CD4-positive, alpha-beta memory T cell (primary cell): Measurements from ENCODE around the gene MGRN1. TPM values are rescaled to one million over a fixed set of nuclear protein-coding genes. Genes with fewer than 3 reads are reported as not detected.

Experiments used
- CTCF ChIA-PET: fragments of 350-600 bp; sonication (Branson Sonifier 250); formaldehyde crosslinking; loops from one replicate; lab custom pipeline; 2021; ENCODE audit warnings: inconsistent platforms; ENCODE audit not compliant: partially characterized antibody; lab: Charles Lee
- POLR2A ChIA-PET: fragments of 350-600 bp; sonication (Branson Sonifier 250); formaldehyde crosslinking; loops from one replicate; lab custom pipeline; 2021; ENCODE audit not compliant: partially characterized antibody; lab: Charles Lee
- DNase-seq, 5 donors: peaks; one replicate each; pipeline versions ENCODE4 v3.0.0 to v3.0.0-alpha.2; 2020 to 2022; ENCODE audit warnings: mixed read lengths in 1 of 5
- H3K27ac ChIP-seq: one replicate; pipeline ENCODE4 v1.7.0; 2013; ENCODE audit warnings: low read depth, low read length
- H3K27me3 ChIP-seq: 2 replicates; pipeline ENCODE4 v1.7.0; 2013; ENCODE audit warnings: mild to moderate bottlenecking, low read length, moderate library complexity; ENCODE audit not compliant: insufficient read depth
- H3K36me3 ChIP-seq: 2 replicates; pipeline ENCODE4 v1.7.0; 2013; ENCODE audit warnings: mild to moderate bottlenecking, low read length, moderate library complexity; ENCODE audit not compliant: insufficient read depth
- H3K4me1 ChIP-seq: 2 replicates; pipeline ENCODE4 v1.7.0; 2013; ENCODE audit warnings: mild to moderate bottlenecking, low read length, moderate library complexity; ENCODE audit not compliant: insufficient read depth
- H3K4me3 ChIP-seq, 2 donors: one replicate each; pipeline ENCODE4 v1.7.0; 2013; ENCODE audit warnings: low read length in 2 of 2, mild to moderate bottlenecking in 1 of 2
- H3K9me3 ChIP-seq, 2 donors: one replicate each; pipeline ENCODE4 v1.7.0; 2013; ENCODE audit warnings: low read length in 2 of 2, control low read depth in 1 of 2; ENCODE audit not compliant: control insufficient read depth in 1 of 2
- H3K27ac Mint-ChIP-seq, 7 donors: one replicate each; pipeline ENCODE4 v1.8.0; 2020 to 2021; ENCODE audit warnings: mixed read lengths in 7 of 7, mild to moderate bottlenecking in 6 of 7, inconsistent platforms in 3 of 7, moderate library complexity in 3 of 7
- H3K27me3 Mint-ChIP-seq, 2 donors: one replicate each; pipeline ENCODE4 v1.8.0; 2020 to 2021; ENCODE audit warnings: mixed read lengths in 2 of 2
- H3K36me3 Mint-ChIP-seq, 2 donors: one replicate each; pipeline ENCODE4 v1.8.0; 2020 to 2021; ENCODE audit warnings: mixed read lengths in 2 of 2, inconsistent platforms in 1 of 2, mild to moderate bottlenecking in 1 of 2
- H3K4me1 Mint-ChIP-seq, 4 donors: one replicate each; pipeline ENCODE4 v1.8.0; 2020 to 2021; ENCODE audit warnings: mixed read lengths in 4 of 4, mild to moderate bottlenecking in 1 of 4
- H3K4me3 Mint-ChIP-seq, 8 donors: one replicate each; pipeline ENCODE4 v1.8.0; 2020 to 2021; ENCODE audit warnings: mixed read lengths in 8 of 8, mild to moderate bottlenecking in 7 of 8, moderate library complexity in 6 of 8, inconsistent platforms in 3 of 8
- H3K9me3 Mint-ChIP-seq, 8 donors: one replicate each; pipeline ENCODE4 v1.8.0; 2020 to 2021; ENCODE audit warnings: mixed read lengths in 8 of 8, mild to moderate bottlenecking in 5 of 8, inconsistent platforms in 3 of 8, moderate library complexity in 1 of 8
- intact Hi-C: fragments of 100-400 bp; cut with micrococcal nuclease; formaldehyde crosslinking; loops from one replicate; pipeline ENCODE4 v1.15.1; 2023
- polyA plus RNA-seq, 2 donors: library from polyadenylated mRNA; unstranded; fragments of 300-500 nt; fragmentation: Illumina TruSeq; gene quantifications; one replicate each; pipeline ENCODE4 v1.2.3, GENCODE V29; 2021
- total RNA-seq, 2 experiments: library from RNA; stranded (reverse); gene quantifications; one replicate each; pipeline ENCODE4 v1.2.3, GENCODE V29; 2021

The MGRN1 gene
- total and polyA plus RNA-seq, 4 experiments from 2014 or later, result 1.2 to 64.1 (median 35.0) TPM

DNA sequence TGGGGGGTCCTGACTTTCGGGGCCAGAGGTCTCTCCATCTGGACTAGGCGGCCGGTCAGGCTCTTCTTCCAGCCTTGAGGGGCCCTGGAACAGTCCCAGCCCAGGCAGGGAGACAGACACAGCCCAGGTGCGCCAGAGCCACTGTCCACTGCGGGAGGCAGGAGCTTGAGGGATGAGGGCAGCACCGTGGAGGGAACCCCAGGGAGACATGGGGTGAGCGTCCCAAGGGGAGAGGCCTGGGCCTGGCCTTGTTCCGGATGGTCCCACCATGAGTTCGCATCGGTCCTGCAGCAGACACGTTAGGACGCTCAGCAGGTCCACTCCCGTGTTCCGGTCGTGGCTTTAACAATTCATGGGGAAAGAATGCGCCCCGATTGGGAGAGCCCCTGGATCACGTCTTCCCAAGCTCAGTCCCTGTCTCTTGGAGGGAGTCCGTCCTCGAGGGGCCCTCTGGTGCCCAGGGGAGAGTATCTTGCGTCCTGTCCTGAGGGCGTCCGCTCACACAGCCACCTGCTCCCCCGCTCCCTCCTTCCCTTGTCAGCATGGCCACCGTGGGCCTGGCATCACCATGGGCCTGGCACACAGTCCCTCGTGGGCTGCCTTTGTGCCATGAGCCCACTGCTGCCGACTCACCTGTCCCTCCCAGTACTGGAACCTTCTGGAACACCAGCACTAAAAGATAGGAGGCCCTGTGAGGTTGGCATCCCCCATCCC, 62.0 kb downstream of the MGRN1 start:
- H3K4me1 ChIP-seq, result no peaks in the 10 kb centered on the region
- H3K27ac ChIP-seq, result no peak overlapping the region
- CTCF ChIA-PET, result no interaction called here
- H3K9me3 Mint-ChIP-seq, result peaks cover 0 to 1% (median 0%) of the 10 kb centered on the region in 8 donors
- no peaks in the 10 kb centered on the region for H3K27me3 ChIP-seq
- peaks cover 0 to 2% (median under 1%) of the 10 kb centered on the region in 4 donors for H3K4me1 Mint-ChIP-seq
- peaks cover 4 to 17% of the 10 kb centered on the region in 2 donors for H3K36me3 Mint-ChIP-seq
- no peaks in the 10 kb centered on the region for H3K27me3 Mint-ChIP-seq
- H3K4me3 ChIP-seq, result no peak overlapping the region
- no peak for DNase-seq
- no peaks in the 10 kb centered on the region for H3K9me3 ChIP-seq
- intact Hi-C loops, result no loop called here
- POLR2A ChIA-PET, result interaction anchor here (0.8 kb wide), 2 partner anchors 9 to 17 kb away, joined by 3 read pairs; no protein-coding TSS in a partner anchor
- H3K36me3 ChIP-seq, result peaks cover 15% of the 10 kb centered on the region
- no peak overlapping the region for H3K4me3 Mint-ChIP-seq
- H3K27ac Mint-ChIP-seq, result no peak overlapping the region

DNA sequence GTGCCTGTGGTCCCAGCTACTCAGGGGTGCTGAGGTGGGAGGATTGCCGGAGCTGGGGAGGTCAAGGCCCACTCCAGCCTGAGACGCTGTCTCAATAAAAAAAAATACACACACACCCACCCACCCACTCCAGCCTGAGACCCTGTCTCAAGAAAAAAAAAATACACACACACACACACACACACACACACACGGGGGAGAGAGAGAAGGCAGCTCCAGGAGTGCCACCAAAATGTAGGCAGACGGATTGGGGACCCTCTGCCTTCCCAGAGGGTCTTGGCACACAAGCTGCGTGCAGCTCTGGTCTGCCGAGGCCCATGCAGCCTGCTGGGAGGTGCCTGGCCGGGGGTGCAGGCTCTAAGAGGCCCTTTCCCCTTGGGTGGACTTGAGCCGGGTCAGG, 62.8 kb downstream of the MGRN1 start:
- H3K4me3 ChIP-seq, result no peak overlapping the region
- no peaks in the 10 kb centered on the region for H3K27me3 Mint-ChIP-seq
- H3K9me3 ChIP-seq, result no peaks in the 10 kb centered on the region
- peaks cover 15% of the 10 kb centered on the region for H3K36me3 ChIP-seq
- peaks cover 2 to 4% (median 3%) of the 10 kb centered on the region in 4 donors for H3K4me1 Mint-ChIP-seq
- no peak overlapping the region for H3K4me3 Mint-ChIP-seq
- H3K4me1 ChIP-seq, result peaks cover 3% of the 10 kb centered on the region
- no peak for DNase-seq
- peaks cover 2 to 14% of the 10 kb centered on the region in 2 donors for H3K36me3 Mint-ChIP-seq
- CTCF ChIA-PET, result no interaction called here
- POLR2A ChIA-PET, result no interaction called here
- H3K27me3 ChIP-seq, result no peaks in the 10 kb centered on the region
- peaks cover 0 to 1% (median 0%) of the 10 kb centered on the region in 8 donors for H3K9me3 Mint-ChIP-seq
- peak overlapping the region in 1 of 7 donors; percentile 70 for H3K27ac Mint-ChIP-seq
- intact Hi-C loops, result no loop called here
- no peak overlapping the region for H3K27ac ChIP-seq

DNA sequence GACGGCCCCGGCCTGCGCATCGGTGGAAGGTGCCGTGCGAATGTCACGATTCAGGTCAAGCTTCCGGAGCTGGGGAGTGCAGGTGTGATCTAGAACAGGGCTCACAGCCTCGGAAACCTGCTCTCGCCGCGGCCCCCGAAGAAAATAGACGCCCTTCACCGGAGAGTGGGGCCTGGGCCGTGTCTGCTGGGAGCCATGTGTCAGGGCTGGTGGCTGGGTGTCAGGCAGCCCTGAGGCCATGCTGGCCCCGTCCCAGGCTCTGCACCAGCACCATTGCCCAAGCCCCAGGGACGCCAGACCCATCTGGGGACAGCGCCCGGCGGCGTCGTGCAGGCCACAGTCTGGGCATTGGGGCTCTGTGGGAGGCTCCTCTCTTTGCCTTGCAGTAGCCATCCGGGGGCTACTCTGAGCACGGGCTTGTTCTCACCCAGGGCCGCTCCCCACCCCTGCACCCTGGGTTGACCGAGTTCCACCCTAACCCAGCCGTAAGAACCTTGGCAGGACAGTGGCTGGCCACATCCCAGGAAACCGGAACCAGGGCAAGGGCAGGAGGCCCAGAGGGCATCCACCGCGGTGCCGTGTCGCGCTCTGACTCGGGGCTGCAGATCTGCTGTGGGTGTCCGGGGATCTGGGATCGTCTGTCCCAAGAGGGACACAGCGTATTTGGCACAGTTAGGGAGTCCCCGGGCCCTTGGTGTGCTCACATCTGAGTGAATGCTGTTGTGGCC, 63.5 kb downstream of the MGRN1 start:
- ChIA-PET POLR2A (no interaction called here), CTCF (no interaction called here)
- intact Hi-C loops, result no loop called here
- H3K27ac ChIP-seq, result no peak overlapping the region
- no peaks in the 10 kb centered on the region for H3K9me3 ChIP-seq
- Mint-ChIP-seq H3K9me3 (peaks cover 0 to 1% (median 0%) of the 10 kb centered on the region in 8 donors), H3K27ac (no peak overlapping the region), H3K36me3 (peaks cover 2 to 13% of the 10 kb centered on the region in 2 donors), H3K27me3 (no peaks in the 10 kb centered on the region), H3K4me3 (no peak overlapping the region), H3K4me1 (peaks cover 2 to 8% (median 7%) of the 10 kb centered on the region in 4 donors)
- no peak overlapping the region for H3K4me3 ChIP-seq
- DNase-seq, result no peak
- H3K4me1 ChIP-seq, result peaks cover 10% of the 10 kb centered on the region
- H3K27me3 ChIP-seq, result no peaks in the 10 kb centered on the region
- H3K36me3 ChIP-seq, result peaks cover 13% of the 10 kb centered on the region

DNA sequence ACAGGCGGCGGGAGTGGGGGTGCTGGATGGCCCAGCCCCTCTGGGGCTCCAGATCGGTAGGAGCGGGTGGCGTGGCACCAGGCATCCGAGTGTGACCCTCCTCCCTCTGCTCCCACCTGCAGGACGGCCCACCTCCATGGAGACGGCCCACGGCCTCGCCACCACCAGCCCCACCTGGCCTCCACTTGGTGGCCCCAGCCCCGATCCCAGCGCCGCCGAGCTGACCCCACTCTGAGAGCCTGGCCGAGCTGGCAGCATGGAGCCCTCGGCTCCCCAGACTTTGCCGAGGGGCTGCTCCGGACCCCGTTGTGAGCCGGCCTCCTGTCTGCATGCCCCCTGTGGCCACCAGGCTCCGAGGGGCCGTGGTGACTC, 64.0 kb downstream of the MGRN1 start:
- Histone ChIP-seq H3K27ac (no peak overlapping the region), H3K27me3 (no peaks in the 10 kb centered on the region), H3K9me3 (no peaks in the 10 kb centered on the region), H3K36me3 (peaks cover 9% of the 10 kb centered on the region), H3K4me1 (peaks cover 10% of the 10 kb centered on the region), H3K4me3 (no peak overlapping the region)
- CTCF ChIA-PET, result no interaction called here
- Mint-ChIP-seq H3K9me3 (peaks cover 0 to 1% (median 0%) of the 10 kb centered on the region in 8 donors), H3K4me3 (no peak overlapping the region), H3K27me3 (no peaks in the 10 kb centered on the region), H3K4me1 (peaks cover 2 to 11% (median 7%) of the 10 kb centered on the region in 4 donors), H3K36me3 (peaks cover 2 to 16% of the 10 kb centered on the region in 2 donors), H3K27ac (no peak overlapping the region)
- intact Hi-C loops, result no loop called here
- no peak for DNase-seq
- POLR2A ChIA-PET, result no interaction called here

DNA sequence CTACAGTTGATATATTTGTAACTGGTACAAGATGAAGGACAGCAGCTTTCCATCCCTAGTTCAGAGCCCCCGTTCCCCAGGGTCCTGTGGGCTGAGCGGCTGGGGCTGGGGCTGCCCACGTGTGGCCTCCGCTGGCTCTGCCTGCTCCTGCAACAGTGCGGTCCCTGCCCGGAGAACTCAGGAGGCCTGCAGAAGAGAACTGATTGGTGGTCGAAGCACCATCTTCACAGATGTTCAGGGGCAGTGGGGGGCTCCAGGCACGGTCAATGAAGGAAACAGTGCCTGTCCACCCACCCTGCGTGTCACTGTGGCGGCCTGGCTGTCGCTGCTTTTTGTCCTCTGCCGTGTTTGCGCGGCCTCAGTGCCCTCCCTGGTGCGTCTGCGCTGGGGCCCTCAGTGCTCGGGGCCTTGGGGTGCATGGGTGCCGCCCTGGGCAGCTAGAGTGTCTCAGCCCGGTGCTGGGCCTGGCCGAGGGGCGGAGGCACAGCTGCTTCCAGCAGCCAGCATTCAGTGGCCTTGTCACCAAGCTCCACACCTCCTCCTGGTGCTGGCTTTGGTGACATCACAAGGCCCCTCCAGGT, 64.6 kb downstream of the MGRN1 start:
- Histone ChIP-seq H3K36me3 (peaks cover 5% of the 10 kb centered on the region), H3K27me3 (no peaks in the 10 kb centered on the region), H3K27ac (no peak overlapping the region), H3K9me3 (no peaks in the 10 kb centered on the region), H3K4me1 (peaks cover 10% of the 10 kb centered on the region), H3K4me3 (no peak overlapping the region)
- ChIA-PET CTCF (no interaction called here), POLR2A (no interaction called here)
- Mint-ChIP-seq H3K4me3 (no peak overlapping the region), H3K27me3 (no peaks in the 10 kb centered on the region), H3K27ac (no peak overlapping the region), H3K9me3 (peaks cover 0 to 1% (median 0%) of the 10 kb centered on the region in 8 donors), H3K4me1 (peaks cover 2 to 11% (median 7%) of the 10 kb centered on the region in 4 donors), H3K36me3 (peaks cover 2 to 17% of the 10 kb centered on the region in 2 donors)
- DNase-seq, result no peak
- intact Hi-C loops, result no loop called here

DNA sequence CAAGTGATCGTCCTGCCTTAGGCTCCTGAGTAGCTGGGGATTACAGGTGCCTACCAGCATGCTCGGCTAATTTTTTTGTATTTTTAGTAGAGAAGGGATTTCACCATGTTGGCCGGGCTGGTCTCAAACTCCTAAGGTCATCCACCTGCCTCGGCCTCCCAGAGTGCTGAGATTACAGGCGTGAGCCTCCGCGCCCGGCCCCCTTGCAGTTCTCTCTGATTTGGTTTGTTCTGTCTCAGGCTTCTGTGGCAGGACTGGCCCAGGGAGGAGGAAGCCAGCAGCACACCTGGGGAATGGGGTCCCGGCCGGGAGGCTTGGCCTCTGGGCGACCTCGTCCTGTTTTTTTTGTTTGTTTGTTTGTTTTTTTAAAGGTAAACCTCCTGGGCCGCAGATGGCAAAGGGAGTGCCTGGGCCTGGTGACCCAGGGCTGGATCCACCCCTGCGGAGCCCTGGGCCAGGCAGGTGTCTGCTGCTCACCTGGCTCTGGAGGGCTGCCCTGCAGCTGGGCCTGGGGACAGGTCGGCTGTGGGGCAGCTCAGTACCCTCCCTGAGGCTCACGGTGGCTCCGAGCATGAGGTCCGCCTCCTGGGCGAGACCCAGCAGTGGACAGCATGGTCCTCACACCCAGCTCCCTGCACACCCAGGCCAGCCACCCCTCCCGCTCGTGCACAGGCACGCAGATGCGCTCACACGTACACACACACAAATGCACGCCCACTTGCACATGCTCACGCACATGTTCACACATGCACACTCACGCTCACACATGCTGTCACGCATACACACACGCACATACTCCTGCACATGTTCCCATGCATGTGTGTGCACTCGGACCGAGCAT, 65.5 kb downstream of the MGRN1 start:
- Histone ChIP-seq H3K4me3 (no peak overlapping the region), H3K27ac (no peak overlapping the region), H3K9me3 (no peaks in the 10 kb centered on the region), H3K27me3 (no peaks in the 10 kb centered on the region), H3K36me3 (peaks cover under 1% of the 10 kb centered on the region), H3K4me1 (peaks cover 17% of the 10 kb centered on the region)
- DNase-seq, result no peak
- ChIA-PET CTCF (no interaction called here), POLR2A (interaction anchor here (6.1 kb wide), 1 partner anchor 14 kb away, joined by 33 read pairs; no protein-coding TSS in a partner anchor)
- intact Hi-C loops, result no loop called here
- no peak overlapping the region for H3K4me3 Mint-ChIP-seq
- H3K36me3 Mint-ChIP-seq, result peaks cover 2 to 13% of the 10 kb centered on the region in 2 donors
- peaks cover 0 to 1% (median 0%) of the 10 kb centered on the region in 8 donors for H3K9me3 Mint-ChIP-seq
- peaks cover 2 to 15% (median 9%) of the 10 kb centered on the region in 4 donors for H3K4me1 Mint-ChIP-seq
- H3K27ac Mint-ChIP-seq, result peak overlapping the region in 2 of 7 donors; percentile 43 to 68
- no peaks in the 10 kb centered on the region for H3K27me3 Mint-ChIP-seq
